H1 (cell line): Measurements from ENCODE around the gene VAV2. TPM values are rescaled to one million over a fixed set of nuclear protein-coding genes. Genes with fewer than 3 reads are reported as not detected.

Experiments used
- FOSL1 ChIP-seq: IDR thresholded peaks from 2 replicates; pipeline ENCODE4 v1.6.1; 2011; ENCODE audit warnings: mild to moderate bottlenecking, low read depth, low read length, moderate library complexity; ENCODE audit not compliant: insufficient read depth
- GTF2F1 ChIP-seq: IDR thresholded peaks from 2 replicates; pipeline ENCODE4 v1.6.1; 2012; ENCODE audit warnings: low read depth, low read length, improper control_type of control experiment, borderline replicate concordance
- KDM1A ChIP-seq: fragments of 200-600, 300-600 bp; sonication (generic); IDR thresholded peaks from 2 replicates; pipeline ENCODE4 v1.7.1; 2016; ENCODE audit warnings: mild to moderate bottlenecking, low read length, borderline replicate concordance
- MAX ChIP-seq: IDR thresholded peaks from 2 replicates; pipeline ENCODE4 v1.6.1; 2012; ENCODE audit warnings: inconsistent platforms
- NRF1 ChIP-seq: IDR thresholded peaks from 2 replicates; pipeline ENCODE4 v1.6.1; 2011; ENCODE audit warnings: mild to moderate bottlenecking, low read depth, low read length, improper control_type of control experiment
- polyA plus RNA-seq, 7 experiments: library from polyadenylated mRNA; depleted of rRNA in 3 of 7; stranded (reverse) in 5 of 7; unstranded in 2 of 7; fragments of >200 nt in 5 of 7; fragments of 200-250 nt in 2 of 7; gene quantifications; 1 replicate in 5 of 7; 2 replicates in 1 of 7; 4 replicates in 1 of 7; pipeline versions ENCODE4 v1.2.1 to v1.2.3, GENCODE V29; 2011 to 2013; ENCODE audit warnings: missing spikeins in 2 of 7, mixed read lengths in 2 of 7
- total RNA-seq: library from RNA; stranded (reverse); fragmentation: NEBNext Ultra II Directional; extraction: Animal tissue kit (Norgen Biotek cat#: 25700); gene quantifications from 2 replicates; pipeline ENCODE4 v1.2.1, GENCODE V29; 2021

The VAV2 gene
- total and polyA plus RNA-seq, 2 of the 8 experiments (the other 6 are each of a cell fraction or from before 2014, with no cell fraction given) = 13.6 to 37.6 TPM

- TF ChIP-seq MAX = no peak
- TF ChIP-seq NRF1 = no peak
- TF ChIP-seq GTF2F1 = no peak
- TF ChIP-seq KDM1A = no peak
- no peak for TF ChIP-seq FOSL1
- TF ChIP-seq, all 59 proteins: peak for 0
Measured at GRCh38 chr9:133971981-133972941, 19.9 kb downstream of the VAV2 start (continued).
